T-helper 9 cell (primary cell): ENCODE measurements around the gene WDTC1.

ENCODE experiments used
- DNase-seq: peaks from one replicate; pipeline ENCODE4 v3.0.0-alpha.2; 2020

The WDTC1 gene

GRCh38 chr1:27302612-27303011 lies 68.2 kb downstream of the WDTC1 start:
- DNase-seq: no peak

- no peak for DNase-seq
Observed at GRCh38 chr1:27303509-27303908, 69.1 kb downstream of the WDTC1 start.

GRCh38 chr1:27306071-27306470 lies 71.6 kb downstream of the WDTC1 start:
- DNase-seq: no peak

DNA sequence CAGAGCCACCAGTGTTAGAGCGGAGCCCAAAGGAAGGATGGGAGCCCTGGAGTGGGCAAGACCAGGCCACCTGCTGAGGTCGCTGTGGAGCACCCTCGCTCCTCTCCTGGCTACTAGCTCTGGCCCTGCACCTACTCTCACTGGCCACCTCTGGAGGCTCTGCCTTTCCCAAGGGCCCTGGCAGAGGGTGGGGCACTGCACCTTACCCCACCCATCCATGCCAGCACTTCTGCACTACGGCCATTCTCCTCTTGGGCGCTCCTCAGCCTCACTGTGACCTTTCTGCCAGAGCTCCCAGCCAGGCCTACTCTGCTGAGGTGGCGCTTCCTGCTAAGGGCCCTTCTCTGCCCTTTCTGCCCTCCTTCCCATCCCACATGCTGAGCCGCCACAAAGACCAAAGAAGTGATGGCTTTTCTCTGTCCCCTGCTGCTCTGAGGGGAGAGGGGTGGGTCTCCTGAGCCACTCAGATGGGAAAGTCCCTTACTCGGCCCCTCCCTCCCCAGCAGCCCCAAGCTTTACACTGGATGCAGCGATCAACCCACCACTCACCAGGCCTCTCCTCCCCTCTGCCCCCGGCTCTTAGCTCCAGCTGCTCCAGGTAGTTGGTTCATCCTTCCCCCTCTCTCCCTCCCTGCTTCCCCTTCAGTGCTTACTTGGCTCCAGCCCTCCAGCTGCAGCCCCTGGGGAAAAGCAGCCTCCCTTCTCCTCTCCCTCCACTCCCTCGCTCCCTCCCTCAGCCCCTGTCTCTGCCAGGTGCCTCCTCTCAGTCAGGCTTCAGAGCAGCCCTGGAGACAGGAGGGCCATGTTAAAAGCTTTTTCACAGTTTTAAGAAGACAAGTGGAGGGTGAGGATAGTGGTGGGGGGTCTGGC lies 72.7 kb downstream of the WDTC1 start:
- no peak for DNase-seq

- no peak for DNase-seq
Observed at GRCh38 chr1:27307874-27308598, 73.6 kb downstream of the WDTC1 start.

DNA sequence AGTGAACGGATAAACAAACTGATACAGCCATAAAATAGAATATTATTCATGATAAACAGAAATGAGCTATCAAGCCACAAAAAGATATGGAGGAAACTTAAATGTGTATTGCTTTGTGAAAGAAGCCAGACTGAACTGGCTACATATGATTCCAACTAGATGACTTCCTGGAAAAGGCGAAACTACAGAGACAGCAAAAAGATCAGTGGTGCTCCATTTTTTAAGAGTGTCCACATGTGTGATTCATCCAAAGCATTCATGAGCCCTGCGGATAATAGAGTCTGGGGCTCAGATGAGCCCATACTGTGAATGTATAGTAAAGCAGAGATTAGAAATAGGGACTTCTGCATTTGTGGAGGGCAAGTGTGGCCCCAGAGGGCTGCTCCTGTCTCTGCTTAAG lies 79.7 kb downstream of the WDTC1 start:
- no peak for DNase-seq

DNA sequence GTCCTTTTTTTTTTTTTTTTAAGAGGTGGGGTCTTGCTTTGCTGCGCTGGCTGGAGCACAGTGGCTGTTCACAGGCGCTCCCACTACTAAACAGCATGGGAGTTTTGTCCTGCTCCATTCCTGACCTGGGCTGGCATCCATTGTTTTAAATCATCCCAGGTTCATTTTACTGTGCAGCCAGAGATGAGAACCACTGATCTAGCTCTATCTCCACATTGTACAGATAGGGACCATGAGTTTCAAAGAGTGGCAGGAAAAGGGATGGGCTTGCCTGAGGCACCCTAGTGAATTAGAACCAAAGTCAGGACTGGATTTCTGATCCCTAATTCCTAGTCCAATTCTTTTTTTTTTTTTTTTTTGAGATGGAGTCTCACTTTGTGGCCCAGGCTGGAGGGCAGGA lies 80.3 kb downstream of the WDTC1 start:
- no peak for DNase-seq

- no peak for DNase-seq
Observed at GRCh38 chr1:27316860-27317259, 82.4 kb downstream of the WDTC1 start.

- no peak for DNase-seq
Observed at GRCh38 chr1:27318136-27318535, 83.7 kb downstream of the WDTC1 start.

GRCh38 chr1:27318596-27318995 lies 84.2 kb downstream of the WDTC1 start:
- no peak for DNase-seq

DNA sequence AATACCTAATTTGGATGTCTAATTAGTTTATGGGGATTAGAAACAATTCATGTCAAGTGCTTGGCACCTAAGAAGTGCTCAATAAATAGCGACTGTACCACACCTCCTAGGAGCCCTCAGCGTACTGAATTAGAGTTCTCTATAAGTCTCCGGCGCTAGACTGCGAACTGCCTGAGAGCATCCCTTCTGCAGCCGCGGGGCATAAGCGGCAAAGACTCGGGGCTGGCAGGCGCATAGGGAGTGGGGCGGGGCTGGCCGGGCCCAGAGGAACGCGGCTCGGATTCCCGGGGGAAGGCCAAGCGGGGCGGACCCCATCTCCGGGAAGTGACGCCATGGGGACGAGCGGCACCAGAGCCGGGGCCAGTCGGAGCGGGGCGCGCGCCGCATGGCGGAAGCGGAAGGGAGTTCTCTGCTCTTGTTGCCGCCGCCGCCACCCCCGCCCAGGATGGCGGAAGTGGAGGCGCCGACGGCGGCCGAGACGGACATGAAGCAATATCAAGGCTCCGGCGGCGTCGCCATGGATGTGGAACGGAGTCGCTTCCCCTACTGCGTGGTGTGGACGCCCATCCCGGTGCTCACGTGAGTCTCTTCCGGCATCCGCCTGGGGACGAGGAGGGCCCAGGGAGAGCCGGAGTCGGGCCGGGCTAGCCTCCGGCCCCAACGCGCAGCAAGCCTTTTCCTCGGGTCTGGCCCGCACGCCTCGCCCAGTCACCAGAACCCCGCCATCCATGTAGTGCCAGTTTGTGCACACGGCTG lies 87.6 kb downstream of the WDTC1 start, which contains the start of gene TMEM222:
TMEM222 (plus strand) TSS at position 351 of the 756 bp plus-strand sequence; CDS start at position 386, 35 bp downstream.
- peak; percentile 94 for DNase-seq

- no peak for DNase-seq
Observed at GRCh38 chr1:27322569-27323240, 88.3 kb downstream of the WDTC1 start.

- no peak for DNase-seq
Observed at GRCh38 chr1:27325286-27325685, 90.9 kb downstream of the WDTC1 start.

DNA sequence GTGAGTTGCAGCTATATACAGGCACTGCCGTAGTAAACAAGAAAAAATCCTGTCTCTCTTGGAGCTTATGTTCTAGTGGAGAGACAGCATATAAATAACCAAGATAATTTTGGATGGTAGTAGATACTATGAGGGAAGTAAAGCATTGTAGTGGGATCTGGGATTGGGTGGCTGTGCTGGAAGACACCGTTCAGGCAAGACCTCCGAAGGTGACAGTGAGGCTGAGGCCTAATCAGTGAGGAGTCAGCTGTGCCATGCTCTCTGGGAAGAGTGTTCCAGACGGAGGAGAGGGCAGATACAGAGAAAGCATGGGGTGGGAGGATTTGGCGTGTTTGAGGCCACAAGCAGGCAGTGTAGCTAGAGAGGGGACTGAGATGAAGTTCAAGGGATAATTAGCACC lies 93.5 kb downstream of the WDTC1 start:
- DNase-seq: no peak

DNA sequence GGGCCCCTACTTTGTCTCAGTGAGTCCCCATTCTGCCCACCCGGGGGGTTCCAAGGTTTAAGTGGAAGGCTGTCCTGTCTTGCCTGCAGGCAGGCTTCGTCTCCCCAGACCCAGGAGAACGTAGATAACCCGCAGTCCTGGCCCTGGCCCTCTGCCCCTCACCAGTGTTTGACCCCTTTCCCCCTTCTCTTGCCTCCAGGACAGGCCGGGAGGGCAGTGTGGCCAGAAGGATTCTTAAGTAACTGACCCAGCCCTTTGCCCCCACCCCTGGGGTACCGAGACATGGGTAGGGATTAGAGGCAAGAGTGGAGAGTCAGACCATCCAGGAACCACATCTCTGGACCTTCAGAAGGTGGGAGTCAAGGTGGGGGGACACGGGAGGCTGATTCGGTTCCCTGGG lies 96.4 kb downstream of the WDTC1 start:
- DNase-seq: no peak

- DNase-seq: no peak
Observed at GRCh38 chr1:27331426-27331825, 97.0 kb downstream of the WDTC1 start.

GRCh38 chr1:27331922-27332321 lies 97.5 kb downstream of the WDTC1 start:
- no peak for DNase-seq

- peak; percentile 65 for DNase-seq
Observed at GRCh38 chr1:27332536-27333281, 98.3 kb downstream of the WDTC1 start.

- DNase-seq: no peak
Observed at GRCh38 chr1:27333717-27334279, 99.4 kb downstream of the WDTC1 start.

- DNase-seq: no peak
Observed at GRCh38 chr1:27335506-27336422, 101.3 kb downstream of the WDTC1 start.
